ENCODE measurements around the gene CELA3A.
"Not testable (repeated sequence)": the region's sequence is repeated elsewhere in the genome, so short reads cannot be mapped to it uniquely, and the experiment has no call there.

Gene CELA3A

GRCh38 chr1:22018583-22019559, 17.4 kb downstream of the CELA3A start:
- ATAC-seq: peak; percentile 98
- DNase-seq: peak; percentile 68

GRCh38 chr1:22021061-22021460, 19.6 kb downstream of the CELA3A start:
- no peak for ATAC-seq
- DNase-seq: no peak

- DNase-seq (peak; percentile 81), ATAC-seq (peak; percentile 82)
Observed at GRCh38 chr1:22024485-22025367, 23.3 kb downstream of the CELA3A start.

- ATAC-seq (peak; percentile 74), DNase-seq (peak; percentile 89)
Observed at GRCh38 chr1:22025368-22026155, 24.1 kb downstream of the CELA3A start.

- ATAC-seq: no peak
- DNase-seq: no peak
Observed at GRCh38 chr1:22026924-22027289, 25.4 kb downstream of the CELA3A start.

GRCh38 chr1:22030057-22030456, 28.6 kb downstream of the CELA3A start:
- DNase-seq (no peak), ATAC-seq (no peak)

- DNase-seq (no peak), ATAC-seq (no peak)
Observed at GRCh38 chr1:22030473-22030872, 29.0 kb downstream of the CELA3A start.

- ATAC-seq: peak; percentile 51
- DNase-seq: no peak
Observed at GRCh38 chr1:22031214-22031962, 29.9 kb downstream of the CELA3A start.

GRCh38 chr1:22034834-22035233, 33.4 kb downstream of the CELA3A start:
- not testable (repeated sequence) for DNase-seq, ATAC-seq

- no peak for ATAC-seq
- DNase-seq: no peak
Observed at GRCh38 chr1:22037520-22037919, 36.1 kb downstream of the CELA3A start.

GRCh38 chr1:22038036-22038435, 36.6 kb downstream of the CELA3A start:
- no peak for ATAC-seq
- DNase-seq: no peak

GRCh38 chr1:22039594-22040285, 38.3 kb downstream of the CELA3A start:
- DNase-seq (peak; percentile 87), ATAC-seq (peak; percentile 99)

GRCh38 chr1:22040286-22040623, 38.8 kb downstream of the CELA3A start:
- DNase-seq: no peak
- ATAC-seq: no peak

- ATAC-seq (no peak), DNase-seq (no peak)
Observed at GRCh38 chr1:22041505-22041904, 40.0 kb downstream of the CELA3A start.

- no peak for ATAC-seq
- DNase-seq: no peak
Observed at GRCh38 chr1:22043198-22043769, 41.8 kb downstream of the CELA3A start.

GRCh38 chr1:22044690-22045420, 43.4 kb downstream of the CELA3A start:
- ATAC-seq: no peak
- DNase-seq: no peak

GRCh38 chr1:22045604-22046228, 44.3 kb downstream of the CELA3A start:
- ATAC-seq (no peak), DNase-seq (no peak)

- ATAC-seq: peak; percentile 67
- peak; percentile 51 for DNase-seq
Observed at GRCh38 chr1:22048351-22049192, 47.1 kb downstream of the CELA3A start.
